OCI-LY7 (cell line): ENCODE data around the gene CDT1. TPM values are rescaled to one million over a fixed set of nuclear protein-coding genes. Genes with fewer than 3 reads are reported as not detected.
"Not testable (repeated sequence)": the region's sequence is repeated elsewhere in the genome, so short reads cannot be mapped to it uniquely, and the experiment has no call there.

Experiments
- BruUV-seq: library from RNA; stranded (reverse); fragments of 400-500 nt; replicated peaks from 2 replicates; lab custom pipeline; 2021; lab: Mats Ljungman, UMichigan
- CTCF ChIA-PET: fragments of 300-600 bp; sonication (Branson Sonifier 250); formaldehyde crosslinking; loops from one replicate; lab custom pipeline; 2022; ENCODE audit warnings: antibody characterized with exemption; ENCODE audit not compliant: unreplicated experiment; lab: Charles Lee
- POLR2A ChIA-PET: fragments of 300-600 bp; sonication (Branson Sonifier 250); formaldehyde crosslinking; loops from one replicate; lab custom pipeline; 2022; ENCODE audit warnings: antibody characterized with exemption; lab: Charles Lee
- DNase-seq: peaks from one replicate; pipeline ENCODE4 v3.0.0-alpha.2; 2015; ENCODE audit warnings: low spot score
- H2AFZ ChIP-seq: fragments of 200-600 bp; sonication (generic), shearing (Covaris generic); 2 replicates; pipeline ENCODE4 v1.6.1; 2014; ENCODE audit warnings: mild to moderate bottlenecking, antibody characterized with exemption, low read length, moderate library complexity
- H3K27ac ChIP-seq: fragments of 200-600 bp; sonication (generic); 2 replicates; pipeline ENCODE4 v1.5.1; 2014; ENCODE audit warnings: mixed run types, low read depth, mild to moderate bottlenecking, moderate library complexity, low read length, inconsistent platforms; ENCODE audit not compliant: poor library complexity, severe bottlenecking
- H3K36me3 ChIP-seq: fragments of 200-600 bp; sonication (generic); 2 replicates; pipeline ENCODE4 v1.6.1; 2014; ENCODE audit warnings: mild to moderate bottlenecking, antibody characterized with exemption, low read length, moderate library complexity, mixed read lengths; ENCODE audit not compliant: insufficient read depth
- H3K4me1 ChIP-seq: fragments of 200-600 bp; sonication (generic); 2 replicates; pipeline ENCODE4 v1.5.1; 2014; ENCODE audit warnings: mild to moderate bottlenecking, low read length; ENCODE audit not compliant: insufficient read depth, poor library complexity, severe bottlenecking
- H3K4me2 ChIP-seq: fragments of 200-600 bp; sonication (generic); 2 replicates; pipeline ENCODE4 v1.6.1; 2014; ENCODE audit warnings: mild to moderate bottlenecking, low read length
- H3K4me3 ChIP-seq: fragments of 200-600 bp; sonication (generic); 2 replicates; pipeline ENCODE4 v1.5.1; 2014; ENCODE audit warnings: mild to moderate bottlenecking, low read depth, low read length; ENCODE audit not compliant: poor library complexity, severe bottlenecking
- H3K79me2 ChIP-seq: fragments of 200-600 bp; sonication (generic); 2 replicates; pipeline ENCODE4 v1.6.1; 2016; ENCODE audit warnings: low read depth, mild to moderate bottlenecking, low read length, moderate library complexity, mixed read lengths; ENCODE audit not compliant: insufficient read depth
- H3K9me2 ChIP-seq: fragments of 200-600 bp; sonication (generic); 2 replicates; pipeline ENCODE4 v1.6.1; 2016; ENCODE audit warnings: mild to moderate bottlenecking, low read length, mixed read lengths; ENCODE audit not compliant: insufficient read depth
- H3K9me3 ChIP-seq: fragments of 200-600 bp; sonication (generic); 2 replicates; pipeline ENCODE4 v1.6.1; 2014; ENCODE audit warnings: mild to moderate bottlenecking, mixed run types, low read length, mixed read lengths
- H4K20me1 ChIP-seq: fragments of 200-600 bp; sonication (generic); 2 replicates; pipeline ENCODE4 v1.6.1; 2014; ENCODE audit warnings: mild to moderate bottlenecking, antibody characterized with exemption, low read length, moderate library complexity, mixed read lengths; ENCODE audit not compliant: insufficient read depth
- CTCF ChIP-seq: fragments of 200-600 bp; sonication (generic); conservative IDR thresholded peaks from 2 replicates; pipeline ENCODE4 v1.5.1; 2014; ENCODE audit warnings: mild to moderate bottlenecking, antibody characterized with exemption, low read length, moderate library complexity, mixed read lengths
- EZH2phosphoT487 ChIP-seq: fragments of 200-600 bp; sonication (generic); IDR thresholded peaks from 2 replicates; pipeline ENCODE4 v1.6.1; 2018; ENCODE audit warnings: low read depth, borderline replicate concordance, mild to moderate bottlenecking, mixed run types, antibody characterized with exemption, low read length, moderate library complexity, mixed read lengths
- intact Hi-C: fragments of 100-400 bp; cut with micrococcal nuclease; formaldehyde crosslinking; loops from one replicate; pipeline ENCODE4 v1.10.0; 2022; ENCODE audit not compliant: unreplicated experiment
- total RNA-seq, 2 experiments: library from RNA; depleted of rRNA in 1 of 2; stranded (reverse); fragments of >200 nt in 1 of 2; shearing (Covaris generic) in 1 of 2; gene quantifications; 2 replicates each; pipeline ENCODE4 v1.2.3, GENCODE V29; 2014 to 2022

The CDT1 gene
- total RNA-seq, 2 experiments from 2014 or later: 82.7 to 108 TPM

- no peak for DNase-seq
- no peak for TF ChIP-seq CTCF
- no peak for TF ChIP-seq EZH2phosphoT487
- Histone ChIP-seq H2AFZ (no peak overlapping the region), H3K27ac (no peak overlapping the region), H3K4me1 (peaks cover 28% of the 10 kb centered on the region), H4K20me1 (0 out of 2 replicates have a peak, but pooled peaks cover 9% of the 10 kb centered on the region), H3K9me2 (no peaks in the 10 kb centered on the region), H3K36me3 (peaks cover 6% of the 10 kb centered on the region; the same call in 1 of the 2 replicates), H3K4me3 (no peak overlapping the region), H3K79me2 (no peaks in the 10 kb centered on the region), H3K4me2 (no peak overlapping the region), H3K9me3 (no peaks in the 10 kb centered on the region)
- intact Hi-C loops: no loop called here
- no TSS peak for BruUV-seq
- ChIA-PET CTCF (no interaction called here), POLR2A (no interaction called here)
Observed at GRCh38 chr16:88770461-88771293, 32.9 kb upstream of the CDT1 start.

- ChIA-PET CTCF (no interaction called here), POLR2A (no interaction called here)
- H3K9me2 ChIP-seq: no peaks in the 10 kb centered on the region
- peaks cover 28% of the 10 kb centered on the region for H3K4me1 ChIP-seq
- H3K36me3 ChIP-seq: peaks cover 6% of the 10 kb centered on the region; the same call in 1 of the 2 replicates
- BruUV-seq: no TSS peak
- no peak for DNase-seq
- intact Hi-C loops: no loop called here
- no peaks in the 10 kb centered on the region for H3K9me3 ChIP-seq
- H4K20me1 ChIP-seq: 0 out of 2 replicates have a peak, but pooled peaks cover 9% of the 10 kb centered on the region
- no peaks in the 10 kb centered on the region for H3K79me2 ChIP-seq
- no peak for TF ChIP-seq CTCF
- TF ChIP-seq EZH2phosphoT487: no peak
- H2AFZ ChIP-seq: no peak overlapping the region
- H3K4me2 ChIP-seq: no peak overlapping the region
- H3K4me3 ChIP-seq: no peak overlapping the region
- H3K27ac ChIP-seq: no peak overlapping the region
Observed at GRCh38 chr16:88771294-88771772, 32.3 kb upstream of the CDT1 start.

- H3K4me3 ChIP-seq, H4K20me1 ChIP-seq, intact Hi-C loops, DNase-seq, H3K36me3 ChIP-seq, H3K9me3 ChIP-seq, H3K4me2 ChIP-seq, BruUV-seq, H3K79me2 ChIP-seq, CTCF ChIA-PET, H3K9me2 ChIP-seq, H2AFZ ChIP-seq, POLR2A ChIA-PET, H3K27ac ChIP-seq: not testable (repeated sequence)
- H3K4me1 ChIP-seq: peaks cover 26% of the 10 kb centered on the region
Observed at GRCh38 chr16:88771781-88772180, 31.8 kb upstream of the CDT1 start.
